GM19372 (cell line): ENCODE results near the gene HCN4.

Source experiments
- ATAC-seq: cut with Tn5 transposase; IDR thresholded peaks from one replicate; pipeline ENCODE4 v1.9.1; 2021; ENCODE audit warnings: mild to moderate bottlenecking, low read depth, moderate library complexity; ENCODE audit not compliant: unreplicated experiment

The HCN4 gene

GRCh38 chr15:73328981-73329380 is 39.8 kb downstream of the HCN4 start:
- no peak for ATAC-seq

- no peak for ATAC-seq
Observed at GRCh38 chr15:73328149-73328820, 40.5 kb downstream of the HCN4 start.

DNA sequence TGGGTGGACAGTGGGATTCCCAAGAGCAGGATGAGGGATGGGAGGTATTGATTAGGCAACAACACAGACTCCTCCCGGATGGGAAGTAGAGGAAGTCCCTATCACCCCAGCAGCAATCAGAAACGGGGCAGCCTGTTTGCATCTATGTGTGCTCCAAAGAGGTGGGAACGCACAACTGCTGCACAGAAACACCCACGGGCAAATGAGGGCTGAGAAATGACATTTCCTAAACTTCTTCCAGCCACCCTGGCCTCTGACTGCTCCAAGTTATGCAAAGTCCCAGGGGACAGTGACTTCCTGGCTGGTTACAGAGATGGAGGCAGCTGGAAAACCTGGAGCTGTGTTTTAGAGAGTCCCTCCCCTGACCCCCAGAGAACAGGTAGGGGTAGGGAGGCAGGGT is 42.6 kb downstream of the HCN4 start:
- ATAC-seq, result no peak

DNA sequence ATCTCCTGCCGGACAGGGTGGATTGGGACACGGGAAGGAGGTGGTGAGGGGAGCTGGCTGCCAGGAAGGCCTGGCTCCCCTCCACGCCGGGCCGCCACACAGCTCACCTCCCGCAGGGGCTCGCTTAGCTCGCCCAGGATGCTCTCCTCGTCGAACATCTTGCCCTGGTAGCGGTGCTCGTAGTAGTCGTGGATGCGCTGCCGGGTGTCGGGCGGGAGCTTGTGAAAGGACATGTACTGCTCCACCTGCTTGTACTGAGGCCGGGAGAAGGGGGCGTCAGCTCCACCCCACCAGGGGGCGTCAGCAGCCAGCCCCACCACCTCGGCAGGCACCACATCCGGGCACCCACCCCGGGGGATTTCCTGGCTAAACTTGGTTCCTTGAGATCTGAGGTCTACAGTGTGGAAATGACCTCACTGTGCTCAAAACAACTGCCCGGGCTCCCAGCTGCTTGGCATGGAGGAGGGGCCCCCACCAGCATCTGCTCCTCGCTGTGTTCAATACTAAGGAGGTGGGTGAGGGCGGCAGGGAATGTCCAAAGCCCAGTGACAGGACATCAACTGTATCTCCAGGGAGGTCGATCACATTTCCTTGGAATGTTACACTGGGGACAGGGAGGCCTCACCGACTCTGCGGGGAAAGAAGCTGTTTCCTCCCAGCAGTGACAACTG is 43.4 kb downstream of the HCN4 start:
- no peak for ATAC-seq

GRCh38 chr15:73324496-73325170 is 44.1 kb downstream of the HCN4 start:
- ATAC-seq, result no peak

DNA sequence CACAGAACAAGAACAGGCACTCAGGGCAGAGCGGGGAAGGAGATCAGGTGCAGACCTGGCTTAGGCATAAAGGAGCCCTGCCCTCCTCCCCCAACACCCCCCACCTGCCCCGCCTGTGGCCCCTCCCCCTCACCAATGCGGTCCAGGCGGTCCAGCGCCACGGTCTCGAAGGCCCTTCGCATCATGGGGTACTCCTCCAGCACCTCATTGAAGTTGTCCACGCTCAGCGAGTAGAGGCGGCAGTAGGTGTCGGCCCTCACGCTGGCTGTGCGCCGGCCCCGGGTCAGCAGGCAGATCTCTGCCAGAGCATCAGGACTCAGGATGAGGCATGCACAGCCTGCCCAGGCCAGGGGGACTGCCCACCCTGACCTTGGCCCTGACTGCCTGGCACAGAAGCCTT is 44.8 kb downstream of the HCN4 start:
- no peak for ATAC-seq

GRCh38 chr15:73323374-73323955 is 45.3 kb downstream of the HCN4 start:
- no peak for ATAC-seq

GRCh38 chr15:73322665-73323373 is 45.9 kb downstream of the HCN4 start:
- ATAC-seq, result no peak

DNA sequence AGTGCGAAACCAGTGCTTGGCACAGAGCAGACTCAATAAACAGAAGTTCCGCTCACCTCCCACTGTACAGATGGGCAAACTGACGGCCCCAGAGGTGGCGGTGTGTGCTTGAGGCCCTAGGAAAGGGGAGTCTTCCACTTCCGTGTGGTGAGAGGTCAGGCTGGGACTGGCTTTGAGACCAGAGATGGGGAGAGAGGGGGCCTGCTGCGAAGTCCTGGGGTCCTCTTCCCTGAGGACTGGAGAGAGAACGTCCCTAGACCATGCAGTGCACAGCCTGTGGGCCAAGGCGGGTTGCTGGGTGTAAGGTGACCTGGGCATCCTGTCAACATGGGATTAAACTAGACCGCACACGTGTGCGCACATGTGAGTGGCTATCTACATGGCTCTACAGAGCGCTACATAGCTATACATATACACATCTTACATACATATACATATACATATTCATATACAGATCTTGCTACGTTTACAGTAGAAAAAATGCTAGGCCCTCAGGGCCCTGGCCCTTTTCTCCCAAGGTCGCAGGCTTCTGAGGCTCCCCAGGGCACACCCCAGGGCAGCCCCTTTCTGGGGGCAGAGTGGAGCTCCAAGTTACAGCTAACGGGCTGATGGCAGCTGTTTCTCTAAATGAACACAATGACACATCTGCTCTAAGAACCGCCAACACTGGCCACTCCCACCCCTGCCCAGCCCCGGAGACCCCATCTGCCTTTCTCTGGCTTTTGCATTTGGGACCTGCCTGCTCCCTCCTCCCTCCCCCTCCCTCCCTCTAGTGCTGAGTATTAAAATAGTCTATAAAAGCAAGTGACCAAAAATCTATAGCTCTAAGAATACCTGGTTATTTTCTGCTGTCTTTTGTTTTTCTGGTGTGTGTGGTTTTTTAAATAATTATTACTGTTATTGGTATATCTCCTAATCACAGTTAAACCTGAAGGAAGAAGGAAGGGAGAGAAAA is 47.0 kb downstream of the HCN4 start:
- no peak for ATAC-seq

DNA sequence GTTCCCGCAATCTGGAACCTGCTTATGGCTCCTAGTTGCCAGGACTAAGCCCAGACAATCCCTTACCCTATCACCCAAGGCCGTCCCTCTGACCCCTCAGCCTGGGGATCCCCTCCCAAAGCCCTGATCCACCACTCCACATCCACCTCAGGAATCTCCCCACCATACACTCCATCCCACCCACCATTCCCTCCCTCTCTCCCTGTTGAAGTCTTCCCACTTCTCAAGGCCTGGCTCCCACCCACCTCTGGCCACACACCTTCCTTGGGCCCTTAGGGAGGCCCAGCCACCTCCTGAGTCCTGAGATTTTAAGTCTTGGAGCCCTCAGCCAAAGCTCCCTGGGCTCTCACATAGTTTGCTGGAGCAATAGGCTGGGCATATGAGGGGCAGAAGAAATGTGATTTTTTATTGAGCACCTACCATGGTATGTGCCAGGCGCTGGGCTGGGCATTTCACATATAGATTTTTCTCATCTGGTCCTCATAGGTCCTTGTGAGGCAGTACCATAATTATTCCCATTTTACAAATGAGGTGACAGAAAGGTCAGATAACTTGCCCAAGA is 48.1 kb downstream of the HCN4 start:
- no peak for ATAC-seq

- no peak for ATAC-seq
Observed at GRCh38 chr15:73319460-73320245, 49.1 kb downstream of the HCN4 start.

- ATAC-seq, result no peak
Observed at GRCh38 chr15:73318463-73319351, 50.1 kb downstream of the HCN4 start.

DNA sequence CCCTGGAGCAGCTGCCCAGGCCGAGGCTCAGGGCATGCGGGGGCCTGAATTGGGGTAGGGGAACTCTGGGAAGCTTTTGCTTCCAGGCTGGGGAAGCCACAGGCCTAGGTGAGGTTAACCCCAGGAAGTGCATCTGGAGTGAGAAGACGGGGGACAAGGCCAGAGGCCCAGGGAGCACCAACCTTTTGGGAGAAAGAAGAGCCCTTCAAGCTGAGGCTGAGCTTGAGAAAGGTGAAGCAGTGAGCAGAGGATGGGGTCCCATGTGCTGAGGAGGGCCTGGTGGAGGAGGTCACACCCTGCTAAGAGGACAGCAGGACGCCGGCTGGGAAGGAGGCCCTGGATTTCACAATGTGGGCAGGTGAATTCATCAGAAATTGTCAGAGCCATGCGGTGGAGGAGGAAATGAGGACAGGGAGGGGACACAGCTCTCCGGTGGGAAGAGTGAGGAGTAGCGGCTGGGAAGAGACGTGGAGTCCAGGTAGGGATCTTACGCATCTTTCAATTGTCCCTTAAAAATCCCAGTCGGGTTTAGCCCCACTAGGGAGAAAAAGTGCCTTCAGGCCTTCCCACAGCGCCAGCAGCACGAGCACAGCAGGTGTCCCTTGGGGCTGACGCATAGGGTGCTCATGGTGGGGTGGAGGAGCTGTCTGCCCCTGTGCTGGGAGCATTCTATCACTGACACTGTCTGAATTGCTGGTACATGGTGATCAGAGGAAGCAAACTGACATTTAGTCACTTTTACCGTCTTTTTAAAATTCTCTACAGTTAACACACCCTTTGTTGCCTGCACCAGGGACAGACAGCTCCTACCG is 50.9 kb downstream of the HCN4 start:
- no peak for ATAC-seq

DNA sequence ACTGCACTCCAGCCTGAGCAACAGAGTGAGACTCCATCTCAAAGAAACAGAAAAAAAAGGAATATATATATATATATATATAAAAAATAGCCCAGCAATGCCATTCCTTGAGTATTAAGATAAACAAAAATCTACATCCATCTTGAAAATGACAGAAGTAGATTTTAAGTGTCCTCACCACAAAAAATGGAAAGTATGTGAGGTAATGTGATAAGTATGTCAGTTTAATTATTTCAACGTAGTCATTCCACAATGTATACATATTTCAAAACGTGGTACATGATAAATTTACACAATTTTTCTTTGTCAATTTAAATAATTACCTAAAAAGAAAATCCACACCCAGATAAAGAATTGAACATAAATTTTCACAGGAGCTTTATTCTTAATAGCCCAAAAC is 54.9 kb downstream of the HCN4 start:
- ATAC-seq, result no peak

DNA sequence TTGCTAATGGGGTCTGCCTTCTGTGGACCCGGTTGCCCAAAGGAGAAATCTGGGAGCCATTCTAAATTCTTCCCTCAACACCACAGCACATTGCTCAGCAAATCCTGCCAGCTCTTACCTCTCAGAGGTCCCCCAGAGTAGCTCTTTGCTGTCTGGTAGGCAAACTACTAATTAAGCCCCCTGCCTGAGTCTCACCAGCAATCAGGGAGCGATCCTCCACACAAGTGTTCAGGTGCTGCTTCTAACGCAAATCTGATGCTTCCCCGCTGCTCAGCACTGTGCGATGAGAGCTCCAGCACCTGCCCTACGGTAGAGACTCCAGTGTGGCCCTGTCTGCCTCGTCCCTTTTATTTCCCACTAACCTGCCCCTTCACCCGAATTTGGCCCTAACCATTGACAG is 60.5 kb downstream of the HCN4 start:
- ATAC-seq, result no peak

DNA sequence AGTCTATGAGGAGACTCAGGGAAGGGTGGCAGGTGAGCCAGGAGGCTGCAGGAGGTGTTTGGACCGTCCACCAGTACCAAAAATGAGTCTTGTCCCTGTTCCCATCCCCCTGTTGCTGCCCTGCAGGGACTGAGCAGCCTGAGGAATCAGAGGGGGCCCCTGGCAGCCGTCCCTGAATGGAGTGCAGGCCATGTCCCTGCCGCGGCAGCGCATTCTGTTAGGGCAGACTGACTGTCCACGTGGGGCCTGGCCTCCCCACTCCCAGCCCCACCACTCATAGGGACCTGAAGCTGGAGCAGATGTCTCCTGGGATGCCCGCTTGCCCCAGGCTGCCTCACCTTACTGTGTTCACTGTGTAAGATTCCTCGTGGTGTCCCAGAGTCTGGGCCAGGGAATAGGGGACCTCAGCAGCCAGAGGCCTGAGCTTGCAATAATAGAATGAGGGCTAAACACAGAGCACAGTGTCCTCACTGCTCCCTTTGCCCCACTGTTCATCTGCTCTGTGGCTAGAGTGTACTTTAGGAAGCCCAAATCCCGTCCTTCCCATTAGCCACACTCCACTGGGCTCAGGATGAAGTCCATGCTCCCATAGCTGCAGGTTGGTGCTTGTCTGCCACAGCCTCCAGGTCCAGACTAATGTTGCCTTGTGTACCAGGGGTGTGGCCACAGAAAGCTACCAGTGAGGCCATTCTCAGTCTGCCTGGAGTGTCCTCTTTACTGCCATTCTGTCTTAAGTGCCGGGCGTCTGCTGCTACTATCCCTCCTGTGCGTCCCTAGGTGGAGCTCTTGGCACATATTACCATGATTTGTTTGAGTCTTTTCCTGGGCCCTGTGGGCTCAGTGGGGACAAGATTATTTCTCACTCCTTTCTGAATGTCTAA is 63.2 kb downstream of the HCN4 start:
- ATAC-seq, result no peak
